OCI-LY7 (cell line): Measurements from ENCODE around the gene PDE8B. TPM values are rescaled to one million over a fixed set of nuclear protein-coding genes. Genes with fewer than 3 reads are reported as not detected.

Experiments
- BruUV-seq: library from RNA; stranded (reverse); fragments of 400-500 nt; replicated peaks from 2 replicates; lab custom pipeline; 2021; lab: Mats Ljungman, UMichigan
- CTCF ChIA-PET: fragments of 300-600 bp; sonication (Branson Sonifier 250); formaldehyde crosslinking; loops from one replicate; lab custom pipeline; 2022; ENCODE audit warnings: antibody characterized with exemption; ENCODE audit not compliant: unreplicated experiment; lab: Charles Lee
- POLR2A ChIA-PET: fragments of 300-600 bp; sonication (Branson Sonifier 250); formaldehyde crosslinking; loops from one replicate; lab custom pipeline; 2022; ENCODE audit warnings: antibody characterized with exemption; lab: Charles Lee
- DNase-seq: peaks from one replicate; pipeline ENCODE4 v3.0.0-alpha.2; 2015; ENCODE audit warnings: low spot score
- H2AFZ ChIP-seq: fragments of 200-600 bp; sonication (generic), shearing (Covaris generic); 2 replicates; pipeline ENCODE4 v1.6.1; 2014; ENCODE audit warnings: mild to moderate bottlenecking, antibody characterized with exemption, low read length, moderate library complexity
- H3K27ac ChIP-seq: fragments of 200-600 bp; sonication (generic); 2 replicates; pipeline ENCODE4 v1.5.1; 2014; ENCODE audit warnings: mixed run types, low read depth, mild to moderate bottlenecking, moderate library complexity, low read length, inconsistent platforms; ENCODE audit not compliant: poor library complexity, severe bottlenecking
- H3K36me3 ChIP-seq: fragments of 200-600 bp; sonication (generic); 2 replicates; pipeline ENCODE4 v1.6.1; 2014; ENCODE audit warnings: mild to moderate bottlenecking, antibody characterized with exemption, low read length, moderate library complexity, mixed read lengths; ENCODE audit not compliant: insufficient read depth
- H3K4me1 ChIP-seq: fragments of 200-600 bp; sonication (generic); 2 replicates; pipeline ENCODE4 v1.5.1; 2014; ENCODE audit warnings: mild to moderate bottlenecking, low read length; ENCODE audit not compliant: insufficient read depth, poor library complexity, severe bottlenecking
- H3K4me2 ChIP-seq: fragments of 200-600 bp; sonication (generic); 2 replicates; pipeline ENCODE4 v1.6.1; 2014; ENCODE audit warnings: mild to moderate bottlenecking, low read length
- H3K4me3 ChIP-seq: fragments of 200-600 bp; sonication (generic); 2 replicates; pipeline ENCODE4 v1.5.1; 2014; ENCODE audit warnings: mild to moderate bottlenecking, low read depth, low read length; ENCODE audit not compliant: poor library complexity, severe bottlenecking
- H3K79me2 ChIP-seq: fragments of 200-600 bp; sonication (generic); 2 replicates; pipeline ENCODE4 v1.6.1; 2016; ENCODE audit warnings: low read depth, mild to moderate bottlenecking, low read length, moderate library complexity, mixed read lengths; ENCODE audit not compliant: insufficient read depth
- H3K9me2 ChIP-seq: fragments of 200-600 bp; sonication (generic); 2 replicates; pipeline ENCODE4 v1.6.1; 2016; ENCODE audit warnings: mild to moderate bottlenecking, low read length, mixed read lengths; ENCODE audit not compliant: insufficient read depth
- H3K9me3 ChIP-seq: fragments of 200-600 bp; sonication (generic); 2 replicates; pipeline ENCODE4 v1.6.1; 2014; ENCODE audit warnings: mild to moderate bottlenecking, mixed run types, low read length, mixed read lengths
- H4K20me1 ChIP-seq: fragments of 200-600 bp; sonication (generic); 2 replicates; pipeline ENCODE4 v1.6.1; 2014; ENCODE audit warnings: mild to moderate bottlenecking, antibody characterized with exemption, low read length, moderate library complexity, mixed read lengths; ENCODE audit not compliant: insufficient read depth
- CTCF ChIP-seq: fragments of 200-600 bp; sonication (generic); conservative IDR thresholded peaks from 2 replicates; pipeline ENCODE4 v1.5.1; 2014; ENCODE audit warnings: mild to moderate bottlenecking, antibody characterized with exemption, low read length, moderate library complexity, mixed read lengths
- EZH2phosphoT487 ChIP-seq: fragments of 200-600 bp; sonication (generic); IDR thresholded peaks from 2 replicates; pipeline ENCODE4 v1.6.1; 2018; ENCODE audit warnings: low read depth, borderline replicate concordance, mild to moderate bottlenecking, mixed run types, antibody characterized with exemption, low read length, moderate library complexity, mixed read lengths
- intact Hi-C: fragments of 100-400 bp; cut with micrococcal nuclease; formaldehyde crosslinking; loops from one replicate; pipeline ENCODE4 v1.10.0; 2022; ENCODE audit not compliant: unreplicated experiment
- total RNA-seq, 2 experiments: library from RNA; depleted of rRNA in 1 of 2; stranded (reverse); fragments of >200 nt in 1 of 2; shearing (Covaris generic) in 1 of 2; gene quantifications; 2 replicates each; pipeline ENCODE4 v1.2.3, GENCODE V29; 2014 to 2022

Gene PDE8B
- total RNA-seq, 2 experiments from 2014 or later: 0.21 to 0.22 TPM

- H3K4me3 ChIP-seq: no peak overlapping the region
- H3K4me2 ChIP-seq: no peak overlapping the region
- ChIA-PET POLR2A (no interaction called here), CTCF (no interaction called here)
- H3K36me3 ChIP-seq: no peaks in the 10 kb centered on the region
- no peak overlapping the region for H2AFZ ChIP-seq
- H3K79me2 ChIP-seq: no peaks in the 10 kb centered on the region
- no TSS peak for BruUV-seq
- H3K9me3 ChIP-seq: no peaks in the 10 kb centered on the region
- TF ChIP-seq CTCF (no peak), EZH2phosphoT487 (no peak)
- no peaks in the 10 kb centered on the region for H3K9me2 ChIP-seq
- H4K20me1 ChIP-seq: no peaks in the 10 kb centered on the region
- H3K4me1 ChIP-seq: no peaks in the 10 kb centered on the region
- no peak overlapping the region for H3K27ac ChIP-seq
- no peak for DNase-seq
- intact Hi-C loops: no loop called here
Measured at GRCh38 chr5:77400645-77401044, 190.2 kb downstream of the PDE8B start.

- Histone ChIP-seq H3K9me2 (no peaks in the 10 kb centered on the region), H3K4me2 (no peak overlapping the region), H2AFZ (no peak overlapping the region), H3K4me3 (no peak overlapping the region), H3K36me3 (no peaks in the 10 kb centered on the region), H3K9me3 (no peaks in the 10 kb centered on the region), H3K27ac (no peak overlapping the region), H3K79me2 (no peaks in the 10 kb centered on the region), H4K20me1 (no peaks in the 10 kb centered on the region), H3K4me1 (no peaks in the 10 kb centered on the region)
- POLR2A ChIA-PET: no interaction called here
- intact Hi-C loops: no loop called here
- BruUV-seq: no TSS peak
- DNase-seq: no peak
- no peak for TF ChIP-seq EZH2phosphoT487
- TF ChIP-seq CTCF: no peak
- CTCF ChIA-PET: no interaction called here
Measured at GRCh38 chr5:77402796-77403195, 192.3 kb downstream of the PDE8B start.

GRCh38 chr5:77407152-77407551 lies 196.7 kb downstream of the PDE8B start:
- H3K4me2 ChIP-seq: no peak overlapping the region
- ChIA-PET POLR2A (interaction anchor here (0.6 to 1.1 kb wide), 2 partner anchors 12 to 57 kb away, joined by 3 read pairs; no protein-coding TSS in a partner anchor), CTCF (no interaction called here)
- no peak for TF ChIP-seq CTCF
- no peak for TF ChIP-seq EZH2phosphoT487
- H3K27ac ChIP-seq: no peak overlapping the region
- H3K79me2 ChIP-seq: no peaks in the 10 kb centered on the region
- H4K20me1 ChIP-seq: no peaks in the 10 kb centered on the region
- intact Hi-C loops: no loop called here
- DNase-seq: no peak
- no peaks in the 10 kb centered on the region for H3K4me1 ChIP-seq
- BruUV-seq: no TSS peak
- H3K9me2 ChIP-seq: no peaks in the 10 kb centered on the region
- no peaks in the 10 kb centered on the region for H3K9me3 ChIP-seq
- no peak overlapping the region for H3K4me3 ChIP-seq
- H2AFZ ChIP-seq: no peak overlapping the region
- no peaks in the 10 kb centered on the region for H3K36me3 ChIP-seq
